HG02884 (cell line): ENCODE measurements around the gene KHK.

ENCODE experiments used
- ATAC-seq: cut with Tn5 transposase; IDR thresholded peaks from one replicate; pipeline ENCODE4 v1.9.1; 2021; ENCODE audit warnings: mild to moderate bottlenecking, moderate library complexity; ENCODE audit not compliant: unreplicated experiment

The KHK gene

GRCh38 chr2:27086724-27087593 is at the start of gene KHK:
Gene KHK (plus strand): TSS chr2:27086772. CDS start chr2:27087260, 488 bp downstream.
- ATAC-seq = peak; percentile 12

GRCh38 chr2:27038012-27038411 is 48.6 kb upstream of the KHK start:
- no peak for ATAC-seq

- ATAC-seq = no peak
These were observed 47.8 kb upstream of the KHK start for GRCh38 chr2:27038631-27039339.

GRCh38 chr2:27039426-27039825 is 47.1 kb upstream of the KHK start:
- ATAC-seq = no peak

DNA sequence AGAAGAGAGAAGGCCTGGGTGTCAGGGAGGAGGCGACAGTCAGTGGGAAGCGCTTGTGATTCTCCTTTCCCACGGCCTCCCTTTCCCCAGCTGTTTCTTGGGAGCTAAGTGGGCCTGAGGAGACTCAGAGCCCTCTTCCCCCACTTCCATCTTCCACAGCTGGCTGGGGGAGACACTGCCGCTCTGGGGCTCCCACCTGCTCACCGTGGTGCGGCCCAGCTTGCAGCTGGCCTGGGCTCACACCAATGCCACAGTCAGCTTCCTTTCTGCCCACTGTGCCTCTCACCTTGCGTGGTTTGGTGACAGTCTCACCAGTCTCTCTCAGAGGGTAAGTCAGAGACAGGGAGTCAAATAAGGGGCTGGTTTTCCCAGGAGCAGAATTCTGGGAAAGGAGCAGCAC is 46.7 kb upstream of the KHK start:
- ATAC-seq = no peak

DNA sequence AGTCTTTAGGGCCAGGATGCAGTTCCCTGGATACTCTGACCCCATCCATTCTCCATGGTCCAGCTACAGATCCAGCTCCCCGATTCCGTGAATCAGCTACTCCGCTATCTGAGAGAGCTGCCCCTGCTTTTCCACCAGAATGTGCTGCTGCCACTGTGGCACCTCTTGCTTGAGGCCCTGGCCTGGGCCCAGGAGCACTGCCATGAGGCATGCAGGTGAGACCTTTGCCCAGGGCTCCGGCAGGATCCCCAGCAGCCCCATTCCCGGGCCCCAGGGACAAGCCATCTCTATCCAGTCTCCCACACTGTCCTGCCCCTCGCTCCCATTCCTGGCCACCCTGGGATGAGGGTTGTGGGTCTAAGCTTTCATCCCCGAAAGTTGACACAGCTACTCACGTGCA is 46.3 kb upstream of the KHK start:
- ATAC-seq = no peak

- ATAC-seq = no peak
These were observed 44.8 kb upstream of the KHK start for GRCh38 chr2:27041752-27042151.

GRCh38 chr2:27042159-27042661 is 44.4 kb upstream of the KHK start:
- ATAC-seq = peak; percentile 66

DNA sequence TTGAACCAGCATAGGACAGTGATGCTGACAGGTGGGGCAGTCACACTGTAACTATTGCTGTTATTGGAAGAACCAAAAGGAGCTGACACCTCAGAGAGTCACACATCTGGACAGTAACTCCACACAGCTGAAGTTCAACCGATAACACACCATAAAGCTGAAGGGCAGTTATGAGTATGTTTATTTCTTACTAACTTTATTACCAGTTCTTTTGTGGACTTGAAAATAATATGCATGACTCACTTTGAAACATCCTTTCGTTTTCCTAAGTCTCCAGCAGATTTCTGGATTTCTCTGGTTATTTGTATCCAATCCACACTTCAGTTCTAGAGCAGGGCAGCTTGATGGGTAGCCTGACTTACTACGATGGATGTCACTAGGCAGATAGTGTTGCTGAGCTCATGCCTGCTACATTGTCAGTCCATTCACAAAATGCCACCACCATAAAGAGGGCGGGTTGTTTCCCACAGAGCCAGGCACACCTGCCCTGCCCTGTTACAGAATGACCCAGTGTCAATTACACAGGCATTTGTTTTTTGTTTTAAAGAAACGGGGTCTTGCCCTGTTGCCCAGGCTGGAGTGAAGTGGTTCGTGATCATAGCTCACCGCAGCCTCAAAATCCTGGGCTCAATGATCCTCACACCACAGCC is 43.5 kb upstream of the KHK start:
- ATAC-seq = no peak

- no peak for ATAC-seq
These were observed 36.9 kb upstream of the KHK start for GRCh38 chr2:27049422-27050280.

DNA sequence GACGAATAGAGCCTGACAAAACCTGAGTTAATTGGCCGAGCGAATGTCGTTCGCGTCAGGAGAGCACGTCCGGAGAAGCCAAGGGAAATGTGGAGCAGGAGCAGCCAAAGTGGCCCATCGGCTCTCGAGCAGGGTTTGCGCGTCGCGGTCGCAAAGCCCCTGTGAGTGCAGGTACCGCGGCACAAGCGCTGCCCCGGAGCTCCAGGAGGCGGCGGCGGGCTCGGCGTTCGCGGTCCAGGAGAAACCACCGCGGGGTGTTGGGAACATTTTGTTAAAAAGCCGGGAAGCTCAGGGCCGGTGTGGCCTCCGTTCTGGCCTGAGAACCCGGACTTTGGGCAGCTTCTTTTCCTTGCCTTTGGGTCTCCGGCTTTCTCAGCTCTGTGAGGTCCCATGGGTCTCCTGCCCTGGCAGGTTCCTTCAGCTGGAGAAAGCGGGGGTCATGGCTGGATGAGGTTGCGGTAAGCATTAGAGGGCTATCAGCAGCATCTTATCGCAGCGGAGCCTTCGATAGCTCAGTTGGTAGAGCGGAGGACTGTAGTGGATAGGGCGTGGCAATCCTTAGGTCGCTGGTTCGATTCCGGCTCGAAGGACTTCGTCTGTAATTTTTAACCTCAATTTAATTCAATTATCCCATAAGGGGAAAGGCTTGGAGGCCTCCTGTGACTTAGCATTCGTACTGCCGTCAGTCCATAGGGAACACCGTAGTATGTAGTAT is 36.1 kb upstream of the KHK start:
- peak; percentile 49 for ATAC-seq

- ATAC-seq = peak; percentile 58
These were observed 35.3 kb upstream of the KHK start, which contains the start of gene AGBL5 for GRCh38 chr2:27050996-27051901. Gene AGBL5 (plus strand): TSS chr2:27051668. CDS start chr2:27052959, 1,291 bp downstream.

DNA sequence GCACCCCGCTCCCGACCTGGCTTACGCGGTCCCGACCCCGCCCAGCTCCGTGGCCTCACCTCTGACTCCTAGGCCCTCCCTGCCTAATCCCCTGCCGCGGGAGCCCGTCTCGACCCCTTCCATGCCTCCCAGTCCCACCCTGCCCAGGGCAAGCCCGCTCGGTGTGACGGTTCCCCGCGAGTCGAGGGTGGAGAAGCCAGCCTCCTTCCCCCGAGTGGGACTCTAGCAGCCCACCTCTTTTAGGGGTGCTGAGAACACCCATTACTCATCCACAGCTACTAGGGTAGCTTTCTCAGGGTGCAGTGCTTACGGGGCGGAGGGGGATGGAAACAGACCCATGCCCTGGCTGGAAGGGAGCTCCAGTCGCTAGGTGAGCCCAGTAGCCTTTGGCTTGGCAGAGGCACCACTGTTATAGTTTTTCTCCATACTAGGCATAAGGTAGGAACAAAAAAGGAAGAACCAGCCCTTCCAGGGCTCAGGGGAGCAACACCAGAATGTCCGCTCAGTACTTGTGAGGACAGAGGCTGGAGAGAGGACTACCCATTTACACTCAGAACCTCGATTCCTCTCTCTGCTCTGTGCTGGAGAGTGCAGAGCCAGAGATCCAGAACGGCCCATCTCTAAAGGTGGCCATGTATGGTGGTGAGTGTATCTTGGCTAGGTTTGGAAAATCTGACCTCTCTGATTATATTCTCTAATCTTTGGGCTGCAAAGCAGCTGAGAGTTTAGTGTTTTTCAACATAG is 34.5 kb upstream of the KHK start:
- no peak for ATAC-seq

DNA sequence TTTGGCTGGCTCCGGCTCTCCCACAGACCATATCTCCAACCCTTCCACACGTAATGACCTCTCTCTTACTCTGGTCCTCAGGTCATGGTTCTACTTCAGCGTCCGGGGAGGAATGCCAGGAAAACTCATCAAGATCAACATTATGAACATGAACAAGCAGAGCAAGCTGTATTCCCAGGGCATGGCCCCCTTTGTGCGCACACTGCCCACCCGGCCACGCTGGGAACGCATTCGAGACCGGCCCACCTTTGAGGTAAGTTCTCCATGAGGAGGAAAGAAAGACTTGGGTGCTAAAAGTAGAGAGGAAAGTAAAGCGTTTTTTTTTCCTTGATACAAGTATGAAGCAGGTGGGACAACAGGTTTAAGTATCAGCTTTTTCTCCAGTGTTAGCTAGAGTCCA is 33.3 kb upstream of the KHK start:
- no peak for ATAC-seq

- no peak for ATAC-seq
These were observed 32.8 kb upstream of the KHK start for GRCh38 chr2:27053776-27054175.

- no peak for ATAC-seq
These were observed 31.9 kb upstream of the KHK start for GRCh38 chr2:27054721-27055120.

DNA sequence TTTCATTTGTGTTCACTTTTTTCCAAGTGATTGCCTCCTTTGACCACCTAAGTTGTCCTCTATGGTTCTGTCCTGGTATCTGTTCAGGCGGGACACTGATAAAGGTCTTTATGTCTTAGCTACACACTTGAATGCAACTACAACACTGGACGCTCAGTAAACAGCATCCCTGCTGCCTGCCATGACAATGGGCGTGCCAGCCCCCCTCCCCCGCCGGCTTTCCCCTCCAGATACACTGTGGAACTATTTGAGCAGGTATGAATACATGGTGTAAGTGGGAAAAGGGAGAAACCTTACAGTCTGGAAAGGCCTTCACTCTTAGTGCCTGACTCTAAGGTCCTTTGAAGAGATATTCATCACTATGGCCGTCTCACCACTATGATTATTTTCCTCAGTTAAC is 29.4 kb upstream of the KHK start:
- ATAC-seq = no peak

DNA sequence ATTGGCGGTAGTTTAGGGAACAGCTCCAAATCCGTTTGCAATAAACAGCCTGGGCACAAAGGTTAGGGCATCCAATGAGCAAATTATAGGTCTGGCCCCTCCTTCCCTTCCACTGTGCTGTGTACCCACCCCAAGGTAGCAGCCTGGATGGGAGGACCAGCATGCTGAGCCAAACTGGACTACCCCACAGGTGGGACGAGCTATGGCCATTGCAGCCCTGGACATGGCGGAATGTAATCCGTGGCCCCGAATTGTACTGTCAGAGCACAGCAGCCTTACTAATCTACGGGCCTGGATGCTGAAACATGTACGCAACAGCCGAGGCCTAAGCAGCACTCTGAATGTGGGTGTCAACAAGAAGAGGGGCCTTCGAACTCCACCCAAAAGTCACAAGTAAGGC is 28.4 kb upstream of the KHK start:
- no peak for ATAC-seq
